HepG2 (cell line): ENCODE results near the gene ETFB. TPM values are rescaled to one million over a fixed set of nuclear protein-coding genes. Genes with fewer than 3 reads are reported as not detected.

ENCODE experiments used
- ATAC-seq: fragments of 200-7000 bp; cut with Tn5 transposase; 3 replicates; pipeline ENCODE4 v1.9.1; 2020; ENCODE audit warnings: mild to moderate bottlenecking, moderate library complexity
- BruUV-seq: library from RNA; stranded (reverse); fragments of 400-500 nt; replicated peaks from 2 replicates; lab custom pipeline; 2021; lab: Mats Ljungman, UMichigan
- CTCF ChIA-PET: fragments of 300-600 bp; formaldehyde crosslinking; extraction: SDS; loops from one replicate; lab custom pipeline; 2021; ENCODE audit warnings: low total read pairs, inconsistent platforms, low intra/inter-chr PET ratio; lab: Yijun Ruan, JAX
- POLR2A ChIA-PET: fragments of 350-600 bp; sonication (Branson Sonifier 250); formaldehyde crosslinking; loops from one replicate; lab custom pipeline; 2020; ENCODE audit warnings: antibody characterized with exemption, inconsistent platforms; lab: Yijun Ruan, JAX
- DNase-seq: peaks from one replicate; pipeline ENCODE4 v3.0.0-alpha.2; 2015; ENCODE audit warnings: low spot score
- FAIRE-seq: peaks from 3 replicates; lab custom pipeline; 2011; peaks lifted over from hg19 to GRCh38; lab: Jason Lieb, UNC
- H2AFZ ChIP-seq: one replicate; pipeline ENCODE4 v1.6.1; 2011; ENCODE audit warnings: low read length, inconsistent platforms
- H3K27ac ChIP-seq: fragments of 300-600 bp; 3 replicates; pipeline ENCODE4 v1.8.0; 2011; ENCODE audit warnings: mixed run types, mild to moderate bottlenecking, mixed read lengths, low read length, inconsistent platforms; ENCODE audit not compliant: insufficient read depth; ENCODE audit errors: extremely low read length
- H3K27me3 ChIP-seq, 2 experiments: fragments of 200-600 bp in 1 of 2; 2 replicates in 1 of 2; 3 replicates in 1 of 2; pipeline versions ENCODE4 v1.6.0 to v1.8.0; 2011; ENCODE audit warnings: low read length in 2 of 2, mild to moderate bottlenecking in 2 of 2, moderate library complexity in 2 of 2, inconsistent platforms in 1 of 2; ENCODE audit not compliant: insufficient read depth in 2 of 2, control insufficient read depth in 1 of 2
- H3K36me3 ChIP-seq, 2 experiments: fragments of 200-600 bp in 1 of 2; replicated peaks in 1 of 2; 2 replicates in 1 of 2; 3 replicates in 1 of 2; pipeline versions ENCODE4 v1.5.1 to v1.8.0; 2011; ENCODE audit warnings: low read length in 2 of 2, inconsistent platforms in 1 of 2; ENCODE audit not compliant: insufficient read depth in 2 of 2, control insufficient read depth in 1 of 2
- H3K4me1 ChIP-seq: 2 replicates; pipeline ENCODE4 v1.5.1; 2012; ENCODE audit warnings: low read length, inconsistent platforms; ENCODE audit not compliant: insufficient read depth
- H3K4me2 ChIP-seq: 2 replicates; pipeline ENCODE4 v1.6.0; 2011; ENCODE audit warnings: low read depth, low read length, inconsistent platforms
- H3K4me3 ChIP-seq, 3 experiments: fragments of 200-600 bp in 1 of 3; sonication (generic), shearing (Covaris generic) in 1 of 3; replicated peaks in 1 of 3; 2 replicates each; pipeline ENCODE4 v1.5.1; 2011 to 2016; ENCODE audit warnings: low read length in 3 of 3, inconsistent platforms in 2 of 3, low read depth in 2 of 3, mild to moderate bottlenecking in 2 of 3, control low read depth in 1 of 3, mixed read lengths in 1 of 3; ENCODE audit not compliant: insufficient read depth in 1 of 3
- H3K79me2 ChIP-seq: one replicate; pipeline ENCODE4 v1.6.1; 2011; ENCODE audit warnings: low read length, inconsistent platforms; ENCODE audit not compliant: insufficient read depth
- H3K9ac ChIP-seq: 2 replicates; pipeline ENCODE4 v1.6.0; 2011; ENCODE audit warnings: mild to moderate bottlenecking, low read depth, low read length, inconsistent platforms; ENCODE audit not compliant: insufficient read depth
- H3K9me3 ChIP-seq: 2 replicates; pipeline ENCODE4 v1.5.1; 2012; ENCODE audit warnings: mild to moderate bottlenecking, low read length
- H4K20me1 ChIP-seq: 2 replicates; pipeline ENCODE4 v1.6.0; 2011; ENCODE audit warnings: inconsistent platforms, mild to moderate bottlenecking, low read length, moderate library complexity; ENCODE audit not compliant: insufficient read depth
- AGO2 ChIP-seq: fragments of 200-400 bp; formaldehyde crosslinking; optimal IDR thresholded peaks from 2 replicates; pipeline ENCODE3; 2017; ENCODE audit warnings: mild to moderate bottlenecking, low read depth, low read length, moderate library complexity
- CCDC6 ChIP-seq: sonication (generic); formaldehyde crosslinking; IDR thresholded peaks from 2 replicates; pipeline ENCODE4 v1.8.1; 2022; ENCODE audit warnings: mild to moderate bottlenecking, missing genetic modification reagents, moderate library complexity
- FIP1L1 ChIP-seq: fragments of 200-400 bp; formaldehyde crosslinking; IDR thresholded peaks from 2 replicates; pipeline ENCODE4 v1.6.1; 2018; ENCODE audit warnings: low read depth, mild to moderate bottlenecking, low read length, moderate library complexity, borderline replicate concordance; ENCODE audit not compliant: insufficient read depth
- FLYWCH1 ChIP-seq: sonication (generic); formaldehyde crosslinking; IDR thresholded peaks from 2 replicates; pipeline ENCODE4 v1.8.1; 2023; ENCODE audit warnings: mild to moderate bottlenecking, missing genetic modification reagents
- HMG20B ChIP-seq: conservative IDR thresholded peaks from 2 replicates; pipeline ENCODE4 v1.6.1; 2016; ENCODE audit warnings: missing genetic modification reagents, missing compliant biosample characterization
- MIER2 ChIP-seq: IDR thresholded peaks from 2 replicates; pipeline ENCODE4 v1.6.1; 2016; ENCODE audit warnings: missing biosample characterization, missing genetic modification reagents
- MXD4 ChIP-seq: IDR thresholded peaks from 2 replicates; pipeline ENCODE4 v1.6.1; 2016; ENCODE audit warnings: mild to moderate bottlenecking, missing biosample characterization, missing genetic modification reagents
- NCOA1 ChIP-seq: sonication (generic); formaldehyde crosslinking; IDR thresholded peaks from 2 replicates; pipeline ENCODE4 v1.9.0; 2021; ENCODE audit warnings: missing genetic modification reagents
- POLR2AphosphoS2 ChIP-seq: IDR thresholded peaks from 2 replicates; pipeline ENCODE4 v1.6.1; 2011; ENCODE audit warnings: low read depth, low read length, improper control_type of control experiment
- ZBTB38 ChIP-seq: sonication (generic); formaldehyde crosslinking; IDR thresholded peaks from 2 replicates; pipeline ENCODE4 v1.5.1; 2020; ENCODE audit warnings: mild to moderate bottlenecking, missing genetic modification reagents
- ZFP90 ChIP-seq: sonication (generic); formaldehyde crosslinking; IDR thresholded peaks from 2 replicates; pipeline ENCODE4 v1.8.0; 2022; ENCODE audit warnings: missing genetic modification reagents, mild to moderate bottlenecking, inconsistent platforms, borderline replicate concordance
- ZNF253 ChIP-seq: sonication (generic); formaldehyde crosslinking; IDR thresholded peaks from 2 replicates; pipeline ENCODE4 v1.8.0; 2022; ENCODE audit warnings: mild to moderate bottlenecking, missing genetic modification reagents, borderline replicate concordance
- ZNF326 ChIP-seq: sonication (generic); formaldehyde crosslinking; IDR thresholded peaks from 2 replicates; pipeline ENCODE4 v1.4.0; 2020; ENCODE audit warnings: missing genetic modification reagents, borderline replicate concordance
- ZNF589 ChIP-seq: sonication (generic); formaldehyde crosslinking; conservative IDR thresholded peaks from 2 replicates; pipeline ENCODE4 v1.8.0; 2022; ENCODE audit warnings: mild to moderate bottlenecking, moderate library complexity, missing genetic modification reagents
- ZSCAN31 ChIP-seq: sonication (generic); formaldehyde crosslinking; IDR thresholded peaks from 2 replicates; pipeline ENCODE4 v1.5.0; 2020; ENCODE audit warnings: low read depth, mild to moderate bottlenecking, missing genetic modification reagents
- WGBS: methylation state at CpG from one replicate; pipeline ENCODE4 v1.1.6; 2017; ENCODE audit warnings: low lambda C conversion rate; 5-methylcytosine and 5-hydroxymethylcytosine counted together
- in situ Hi-C: cut with HindIII; loops from 2 replicates; pipeline ENCODE4 v1.10.0; 2017; ENCODE audit warnings: low pct_unique_long_range_greater_than_20kb; ENCODE audit not compliant: extremely low pct_ligation_motif_present
- intact Hi-C: fragments of 100-400 bp; cut with micrococcal nuclease; formaldehyde crosslinking; loops from one replicate; pipeline ENCODE4 v1.10.0; 2022; ENCODE audit not compliant: unreplicated experiment
- polyA plus RNA-seq, 8 experiments: library from polyadenylated mRNA; depleted of rRNA in 3 of 8; stranded (reverse) in 7 of 8; unstranded in 1 of 8; fragments of >200 nt; fragmentation: Illumina TruSeq in 4 of 8; extraction: Trizol in 4 of 8; gene quantifications; 2 replicates each; pipeline versions ENCODE4 v1.2.1 to v1.2.3, GENCODE V29; 2011 to 2016; ENCODE audit warnings: low read depth in 4 of 8, missing spikeins in 1 of 8, mixed read lengths in 1 of 8; ENCODE audit not compliant: insufficient read depth in 1 of 8
- total RNA-seq, 5 experiments: library from RNA; depleted of rRNA; stranded (reverse); fragments of >200 nt; fragmentation: Illumina TruSeq; extraction: Trizol; gene quantifications; 2 replicates each; pipeline ENCODE4 v1.2.3, GENCODE V29; 2016; ENCODE audit warnings: low read depth in 1 of 5
- TF ChIP-seq, protein P1 (sequence below): sonication (generic); formaldehyde crosslinking; IDR thresholded peaks from 2 replicates; pipeline ENCODE4 v1.4.0; 2020; ENCODE audit warnings: missing genetic modification reagents, borderline replicate concordance
- TF ChIP-seq, protein P2 (sequence below): sonication (generic); formaldehyde crosslinking; IDR thresholded peaks from 2 replicates; pipeline ENCODE4 v1.8.1; 2022; ENCODE audit warnings: low read depth, mild to moderate bottlenecking, missing genetic modification reagents

Gene ETFB
- total and polyA plus RNA-seq, 2 of the 13 experiments (the other 11 are each of a cell fraction or from before 2014, with no cell fraction given), result 678 to 1,314 TPM

DNA sequence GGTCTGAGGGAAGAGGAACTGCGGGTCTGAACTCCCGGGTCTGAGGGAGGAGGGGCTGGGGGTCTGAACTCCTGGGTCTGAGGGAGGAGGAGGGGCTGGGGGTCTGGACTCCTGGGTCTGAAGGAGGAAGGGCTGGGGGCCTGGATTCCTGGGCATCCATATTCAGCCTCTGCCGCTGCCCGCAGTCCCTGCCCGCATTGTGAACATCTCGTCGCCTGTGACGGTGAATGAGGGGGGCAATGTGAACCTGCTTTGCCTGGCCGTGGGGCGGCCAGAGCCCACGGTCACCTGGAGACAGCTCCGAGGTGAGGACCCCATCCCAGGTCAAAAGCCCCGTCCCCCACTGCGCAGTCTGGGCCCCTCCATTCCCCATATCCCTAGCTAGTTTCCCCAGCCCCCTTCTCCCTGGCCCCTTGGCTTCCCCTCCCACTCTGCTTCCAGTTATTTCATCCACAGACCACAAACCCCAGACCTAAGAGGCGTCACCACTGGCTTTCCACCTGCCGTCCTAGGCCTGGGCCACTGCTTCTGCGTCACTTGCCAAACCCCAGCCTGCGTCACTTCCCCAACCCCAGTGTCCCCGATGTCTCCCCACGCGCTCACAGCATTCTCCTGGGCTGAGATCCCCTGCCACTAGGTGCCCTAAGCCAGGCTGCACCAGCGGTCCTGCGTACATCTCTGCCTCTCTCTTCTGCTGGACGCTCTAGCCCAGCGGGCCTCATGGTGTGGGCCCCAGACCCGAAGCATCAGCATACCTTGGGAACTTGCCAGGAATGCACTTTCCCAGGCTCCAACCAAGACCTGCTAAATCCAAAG lies 40.8 kb downstream of the ETFB start (continued):
- TF ChIP-seq, protein P1, sequence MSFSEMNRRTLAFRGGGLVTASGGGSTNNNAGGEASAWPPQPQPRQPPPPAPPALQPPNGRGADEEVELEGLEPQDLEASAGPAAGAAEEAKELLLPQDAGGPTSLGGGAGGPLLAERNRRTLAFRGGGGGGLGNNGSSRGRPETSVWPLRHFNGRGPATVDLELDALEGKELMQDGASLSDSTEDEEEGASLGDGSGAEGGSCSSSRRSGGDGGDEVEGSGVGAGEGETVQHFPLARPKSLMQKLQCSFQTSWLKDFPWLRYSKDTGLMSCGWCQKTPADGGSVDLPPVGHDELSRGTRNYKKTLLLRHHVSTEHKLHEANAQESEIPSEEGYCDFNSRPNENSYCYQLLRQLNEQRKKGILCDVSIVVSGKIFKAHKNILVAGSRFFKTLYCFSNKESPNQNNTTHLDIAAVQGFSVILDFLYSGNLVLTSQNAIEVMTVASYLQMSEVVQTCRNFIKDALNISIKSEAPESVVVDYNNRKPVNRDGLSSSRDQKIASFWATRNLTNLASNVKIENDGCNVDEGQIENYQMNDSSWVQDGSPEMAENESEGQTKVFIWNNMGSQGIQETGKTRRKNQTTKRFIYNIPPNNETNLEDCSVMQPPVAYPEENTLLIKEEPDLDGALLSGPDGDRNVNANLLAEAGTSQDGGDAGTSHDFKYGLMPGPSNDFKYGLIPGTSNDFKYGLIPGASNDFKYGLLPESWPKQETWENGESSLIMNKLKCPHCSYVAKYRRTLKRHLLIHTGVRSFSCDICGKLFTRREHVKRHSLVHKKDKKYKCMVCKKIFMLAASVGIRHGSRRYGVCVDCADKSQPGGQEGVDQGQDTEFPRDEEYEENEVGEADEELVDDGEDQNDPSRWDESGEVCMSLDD (CRISPR knock-in tag), result no peak
- no peak for TF ChIP-seq POLR2AphosphoS2
- TF ChIP-seq ZFP90 (CRISPR knock-in tag), result no peak
- no peak for TF ChIP-seq HMG20B
- TF ChIP-seq ZBTB38, result no peak
- no peak for TF ChIP-seq ZNF589 (CRISPR knock-in tag)
- TF ChIP-seq NCOA1 (CRISPR knock-in tag), result no peak
- no peak for TF ChIP-seq ZSCAN31 (CRISPR knock-in tag)
- TF ChIP-seq FLYWCH1 (CRISPR knock-in tag), result no peak
- TF ChIP-seq AGO2, result peak; percentile 34
- no peak for TF ChIP-seq ZNF326

DNA sequence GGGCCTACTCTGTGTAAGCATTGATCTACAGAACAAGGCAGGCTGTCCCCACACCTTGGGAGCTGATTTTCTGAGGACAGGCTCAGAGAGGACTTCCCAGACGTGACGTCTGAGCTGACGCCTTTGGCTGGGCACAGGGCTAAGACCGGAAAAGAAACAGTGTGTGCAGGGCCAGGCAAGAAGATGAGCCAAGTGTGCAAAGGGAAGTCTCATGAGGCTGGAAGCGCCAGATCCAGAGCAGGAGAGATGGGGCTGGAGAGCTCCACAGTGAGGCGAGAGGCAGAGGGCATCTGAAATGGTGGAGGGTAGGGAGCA lies 42.1 kb downstream of the ETFB start:
- intact Hi-C loops (no loop called here), in situ Hi-C loops (no loop called here)

More for the DNA sequence above, 42.1 kb downstream of the ETFB start:
- Histone ChIP-seq H2AFZ (no peak overlapping the region), H3K79me2 (no peaks in the 10 kb centered on the region), H3K4me2 (no peak overlapping the region), H3K36me3 (no peaks in the 10 kb centered on the region), H3K27me3 (peaks cover 8 to 45% of the 10 kb centered on the region in 2 experiments; a peak in 4 of 5 replicates), H3K27ac (no peak overlapping the region), H3K4me1 (peaks cover 32% of the 10 kb centered on the region), H3K9me3 (no peaks in the 10 kb centered on the region), H3K4me3 (no peak overlapping the region), H4K20me1 (no peaks in the 10 kb centered on the region), H3K9ac (no peak overlapping the region)
- ChIA-PET POLR2A (interaction anchor here (0.6 to 1.1 kb wide), 2 partner anchors 12 to 41 kb away, joined by 3 read pairs; no protein-coding TSS in a partner anchor), CTCF (no interaction called here)
- ATAC-seq, result no peak
- TF ChIP-seq ZNF253 (CRISPR knock-in tag) (no peak), MIER2 (no peak), FIP1L1 (no peak), MXD4 (CRISPR knock-in tag) (no peak), CCDC6 (CRISPR knock-in tag) (no peak)
- TF ChIP-seq, protein P2, sequence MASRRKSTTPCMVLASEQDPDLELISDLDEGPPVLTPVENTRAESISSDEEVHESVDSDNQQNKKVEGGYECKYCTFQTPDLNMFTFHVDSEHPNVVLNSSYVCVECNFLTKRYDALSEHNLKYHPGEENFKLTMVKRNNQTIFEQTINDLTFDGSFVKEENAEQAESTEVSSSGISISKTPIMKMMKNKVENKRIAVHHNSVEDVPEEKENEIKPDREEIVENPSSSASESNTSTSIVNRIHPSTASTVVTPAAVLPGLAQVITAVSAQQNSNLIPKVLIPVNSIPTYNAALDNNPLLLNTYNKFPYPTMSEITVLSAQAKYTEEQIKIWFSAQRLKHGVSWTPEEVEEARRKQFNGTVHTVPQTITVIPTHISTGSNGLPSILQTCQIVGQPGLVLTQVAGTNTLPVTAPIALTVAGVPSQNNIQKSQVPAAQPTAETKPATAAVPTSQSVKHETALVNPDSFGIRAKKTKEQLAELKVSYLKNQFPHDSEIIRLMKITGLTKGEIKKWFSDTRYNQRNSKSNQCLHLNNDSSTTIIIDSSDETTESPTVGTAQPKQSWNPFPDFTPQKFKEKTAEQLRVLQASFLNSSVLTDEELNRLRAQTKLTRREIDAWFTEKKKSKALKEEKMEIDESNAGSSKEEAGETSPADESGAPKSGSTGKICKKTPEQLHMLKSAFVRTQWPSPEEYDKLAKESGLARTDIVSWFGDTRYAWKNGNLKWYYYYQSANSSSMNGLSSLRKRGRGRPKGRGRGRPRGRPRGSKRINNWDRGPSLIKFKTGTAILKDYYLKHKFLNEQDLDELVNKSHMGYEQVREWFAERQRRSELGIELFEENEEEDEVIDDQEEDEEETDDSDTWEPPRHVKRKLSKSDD (CRISPR knock-in tag), result no peak
- FAIRE-seq, result no peak
- no TSS peak for BruUV-seq
- 28% methylated on average over 4 of the region's 6 CpGs for WGBS
- DNase-seq, result no peak
